ENCODE measurements around the gene GMDS.

Gene GMDS

GRCh38 chr6:2245103-2245876 lies at the start of gene GMDS:
TSS of gene GMDS (minus strand) at chr6:2245605.
- DNase-seq (ENCODE audit: low read depth in 3 of 3): peak; percentile 55 to 79 (median 65)

DNA sequence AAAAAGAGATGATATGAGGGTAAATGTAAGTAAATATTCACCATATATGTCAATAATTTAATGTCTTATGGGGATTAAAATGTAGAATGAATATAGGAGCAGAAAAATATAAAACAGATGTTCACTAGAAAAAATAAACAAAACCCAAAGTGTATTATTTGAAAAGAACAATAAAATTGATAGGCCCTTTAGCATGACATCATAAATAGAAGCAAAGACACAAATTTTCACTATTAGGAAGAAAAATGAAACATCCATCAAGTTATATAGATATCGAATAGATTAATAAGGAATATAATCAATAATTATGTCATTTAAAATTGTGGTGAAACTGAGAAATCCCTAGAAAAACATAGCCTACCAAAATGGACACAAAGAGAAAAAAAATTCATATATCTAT lies 40.1 kb upstream of the GMDS start:
- no peak for DNase-seq (ENCODE audit: low read depth in 3 of 3)

- no peak for DNase-seq (ENCODE audit: low read depth in 3 of 3)
These were observed 30.5 kb upstream of the GMDS start for GRCh38 chr6:2275892-2276242.

GRCh38 chr6:2274981-2275891 lies 29.8 kb upstream of the GMDS start:
- DNase-seq (ENCODE audit: low read depth in 3 of 3): no peak

GRCh38 chr6:2272696-2273095 lies 27.3 kb upstream of the GMDS start:
- DNase-seq (ENCODE audit: low read depth in 3 of 3): no peak

GRCh38 chr6:2270054-2270453 lies 24.6 kb upstream of the GMDS start:
- DNase-seq (ENCODE audit: low read depth in 3 of 3): no peak

GRCh38 chr6:2266841-2267240 lies 21.4 kb upstream of the GMDS start:
- DNase-seq (ENCODE audit: low read depth in 3 of 3): no peak

DNA sequence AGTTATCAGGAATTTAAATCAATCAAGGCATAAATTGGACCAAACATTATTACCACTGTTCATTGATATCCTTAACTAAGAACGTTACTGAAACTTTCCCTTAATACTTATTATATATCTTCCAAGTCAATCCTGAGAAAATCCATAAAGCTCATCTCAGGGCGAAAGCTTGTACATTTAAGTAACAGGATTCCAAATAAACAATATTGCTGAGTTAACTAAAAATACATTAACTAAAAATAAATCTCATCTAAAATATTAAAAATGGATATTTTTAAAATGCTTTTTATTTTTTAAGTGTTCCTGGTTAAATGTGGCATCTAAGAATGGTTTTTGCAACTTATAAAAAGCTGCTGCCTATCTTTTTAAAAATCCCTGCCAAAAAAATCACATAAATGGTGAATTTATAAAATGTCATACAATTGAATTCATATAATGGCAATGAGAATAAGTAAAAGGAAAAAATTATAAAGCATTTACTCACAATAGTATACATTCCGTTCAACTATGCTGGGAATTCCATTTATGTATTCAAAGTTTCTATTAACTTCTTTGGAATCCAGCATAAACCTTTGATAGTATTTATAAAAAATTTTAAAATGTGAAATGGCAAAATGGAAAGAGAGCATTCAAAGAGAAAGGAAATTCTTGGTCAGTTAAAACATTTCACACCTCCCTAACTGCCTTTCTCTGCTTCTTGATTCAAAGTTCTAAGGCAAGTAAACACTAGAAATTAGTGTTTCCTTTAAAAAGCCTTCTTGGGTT lies 20.8 kb upstream of the GMDS start:
- no peak for DNase-seq (ENCODE audit: low read depth in 3 of 3)

DNA sequence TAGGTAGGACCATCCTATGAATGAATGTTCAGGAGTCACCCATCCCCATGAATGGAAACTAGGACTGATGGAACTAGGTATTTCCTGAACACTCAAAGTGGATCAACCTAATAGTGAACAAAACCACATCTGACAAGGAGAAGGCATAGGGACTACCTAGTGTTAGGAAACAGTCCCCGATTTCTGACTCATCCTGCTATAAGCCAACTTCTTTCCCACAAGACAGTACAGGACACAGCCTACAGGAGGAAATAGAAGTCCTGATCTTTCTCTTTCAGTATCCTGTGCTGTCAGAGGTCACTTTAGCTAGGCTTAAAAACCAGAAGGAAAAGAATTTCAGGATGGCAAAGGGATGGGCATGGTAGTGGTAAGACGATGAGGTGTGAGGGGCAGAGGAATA lies 19.5 kb upstream of the GMDS start:
- DNase-seq (ENCODE audit: low read depth in 3 of 3): no peak

- no peak for DNase-seq (ENCODE audit: low read depth in 3 of 3)
These were observed 18.5 kb upstream of the GMDS start for GRCh38 chr6:2263896-2264295.

DNA sequence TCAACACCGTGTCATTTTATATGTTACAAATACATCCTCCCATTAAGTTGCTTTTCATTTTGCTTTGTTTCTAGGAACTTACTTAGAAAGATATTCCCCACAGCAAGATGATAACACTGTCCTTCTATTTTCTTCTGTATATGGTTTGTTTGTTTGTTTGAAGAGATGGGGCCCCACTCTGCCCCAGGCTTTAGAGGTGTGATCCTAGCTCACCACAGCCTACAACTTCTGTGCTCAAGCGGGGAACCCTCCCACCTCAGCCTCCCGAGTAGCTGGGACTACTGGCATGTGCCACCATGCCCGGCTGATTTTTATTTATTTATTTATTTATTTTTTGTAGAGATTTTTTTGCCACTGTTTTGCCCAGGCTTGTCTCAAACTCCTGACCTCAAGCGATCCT lies 14.2 kb upstream of the GMDS start:
- DNase-seq (ENCODE audit: low read depth in 3 of 3): no peak

GRCh38 chr6:2259002-2259494 lies 13.6 kb upstream of the GMDS start:
- DNase-seq (ENCODE audit: low read depth in 3 of 3): no peak

DNA sequence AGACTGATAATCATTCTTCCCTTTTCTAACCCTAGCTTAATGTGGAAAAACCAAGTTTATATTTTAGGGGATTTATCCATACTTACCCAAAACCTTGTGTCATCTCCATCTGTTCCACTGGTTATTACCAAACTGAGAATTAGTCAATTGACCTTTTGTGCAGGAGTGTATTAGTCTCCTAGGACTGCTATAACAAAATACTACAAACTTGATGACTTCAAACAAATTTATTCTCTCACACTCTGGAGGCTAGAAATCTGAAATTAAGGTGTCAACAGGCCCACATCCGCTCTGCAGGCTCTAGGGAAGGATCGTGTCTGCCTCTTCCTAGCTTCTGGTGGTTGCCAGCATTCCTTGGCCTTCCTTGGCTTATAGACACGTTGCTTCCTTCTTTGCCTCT lies 12.7 kb upstream of the GMDS start:
- no peak for DNase-seq (ENCODE audit: low read depth in 3 of 3)

- DNase-seq (ENCODE audit: low read depth in 3 of 3): no peak
These were observed 12.0 kb upstream of the GMDS start for GRCh38 chr6:2257363-2257762.

DNA sequence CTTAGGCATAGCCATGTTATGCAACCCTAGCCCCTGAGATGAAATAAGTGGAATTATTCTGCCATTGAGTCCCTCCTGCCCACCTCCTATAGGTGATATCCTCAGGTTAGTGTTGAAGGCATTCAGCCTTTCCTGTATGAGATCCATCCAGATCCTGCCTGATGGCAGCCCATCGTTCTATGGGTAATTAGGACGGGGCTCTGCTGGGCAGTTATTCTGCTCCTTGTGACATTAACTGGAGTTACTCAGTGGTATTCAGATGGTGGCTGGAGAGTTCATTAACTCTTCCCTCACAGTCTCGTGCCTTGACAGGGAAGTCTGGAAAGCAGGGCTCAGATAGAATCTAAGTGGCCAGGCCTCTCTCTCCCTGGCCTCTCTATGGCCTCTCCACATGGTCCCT lies 9.3 kb upstream of the GMDS start:
- DNase-seq (ENCODE audit: low read depth in 3 of 3): no peak

GRCh38 chr6:2249126-2249525 lies 3.7 kb upstream of the GMDS start:
- no peak for DNase-seq (ENCODE audit: low read depth in 3 of 3)

- no peak for DNase-seq (ENCODE audit: low read depth in 3 of 3)
These were observed 2.3 kb upstream of the GMDS start for GRCh38 chr6:2247664-2248063.

DNA sequence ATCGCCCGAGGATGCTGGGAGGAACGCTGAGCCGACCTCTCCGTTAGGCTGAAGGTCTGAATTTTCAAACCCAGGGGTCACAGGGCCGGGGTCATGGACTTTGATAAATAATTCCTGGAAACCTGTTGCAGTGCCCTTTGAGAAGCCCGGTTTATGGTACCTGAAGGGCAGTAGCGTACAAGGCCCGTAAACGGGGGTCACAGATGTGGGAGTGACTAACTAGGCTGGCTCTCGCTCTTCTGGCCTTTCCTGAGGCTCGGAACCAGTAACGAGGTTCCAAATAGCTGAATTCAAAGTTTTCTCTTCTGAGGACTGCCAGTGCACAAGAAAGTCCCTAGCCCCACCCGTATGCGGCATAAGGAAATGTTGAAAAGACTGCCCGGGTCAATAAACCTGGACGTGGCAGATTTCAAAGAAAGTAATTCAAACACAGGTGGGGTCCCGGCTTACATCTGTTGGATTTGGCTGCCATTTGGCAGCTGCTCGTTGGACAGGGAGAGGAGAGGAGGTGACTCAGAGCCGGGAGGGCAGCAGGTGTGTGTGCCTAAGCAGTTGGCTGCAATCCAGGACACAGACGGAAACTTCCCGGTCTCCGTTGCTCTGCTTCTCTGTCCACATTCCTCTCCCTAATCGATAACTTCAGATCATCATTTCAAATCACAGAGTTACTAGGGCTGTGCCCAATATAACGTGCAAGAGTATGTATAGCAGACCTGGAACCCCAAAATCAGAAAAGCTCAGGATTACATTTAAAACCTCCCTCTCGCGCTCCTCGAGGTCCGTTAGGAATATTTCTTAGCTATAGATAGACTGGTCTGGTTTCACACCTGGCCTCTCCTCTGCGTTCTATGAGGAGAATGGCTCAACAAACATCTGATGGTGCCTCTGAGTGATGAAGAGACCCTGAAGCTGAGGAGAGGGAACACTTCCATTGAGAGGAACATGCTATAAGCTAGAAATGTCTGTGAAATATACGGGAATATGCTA lies 765 bp upstream of the GMDS start:
- DNase-seq (ENCODE audit: low read depth in 3 of 3): peak in 2 of 3 experiments; percentile 1 to 32

- DNase-seq (ENCODE audit: low read depth in 3 of 3): no peak
These were observed 923 bp downstream of the GMDS start for GRCh38 chr6:2244261-2245102.

DNA sequence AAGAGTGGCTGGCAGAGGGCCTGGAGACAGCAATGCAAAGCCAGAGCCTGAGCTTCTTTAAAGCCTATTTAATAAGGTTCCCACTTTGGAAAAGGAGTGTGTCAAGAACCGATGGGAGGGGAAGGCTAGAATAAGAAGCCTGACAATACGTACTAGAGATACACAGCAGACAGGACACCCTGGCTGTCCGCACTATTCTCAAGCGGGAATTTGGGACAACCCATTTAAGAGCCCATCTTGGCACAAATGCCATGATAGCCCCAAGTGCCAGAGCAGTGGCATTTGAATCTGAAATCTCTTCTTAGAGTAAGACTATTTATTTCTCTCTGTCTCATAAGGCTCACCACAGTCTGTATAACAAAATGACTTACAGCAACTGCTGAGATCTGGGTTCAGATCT lies 3.1 kb downstream of the GMDS start:
- no peak for DNase-seq (ENCODE audit: low read depth in 3 of 3)
